DLD1 (cell line): ENCODE measurements around the gene NID1.

ENCODE experiments used
- in situ Hi-C: cut with HindIII; loops from 2 replicates; pipeline ENCODE4 v1.10.0; 2017; ENCODE audit warnings: low sequenced_read_pairs

Gene NID1

GRCh38 chr1:236066828-236067386, 2.0 kb upstream of the NID1 start:
- in situ Hi-C loops: no loop called here

GRCh38 chr1:236066054-236066453, 1.2 kb upstream of the NID1 start:
- in situ Hi-C loops: no loop called here

- in situ Hi-C loops: no loop called here
Measured at GRCh38 chr1:236065509-236066005, 667 bp upstream of the NID1 start.

- in situ Hi-C loops: no loop called here
Measured at GRCh38 chr1:236063919-236064673, 794 bp downstream of the NID1 start.

GRCh38 chr1:236063551-236063918, 1.4 kb downstream of the NID1 start:
- in situ Hi-C loops: no loop called here

GRCh38 chr1:236060286-236060685, 4.6 kb downstream of the NID1 start:
- in situ Hi-C loops: no loop called here

- in situ Hi-C loops: no loop called here
Measured at GRCh38 chr1:236059011-236059410, 5.9 kb downstream of the NID1 start.

- in situ Hi-C loops: no loop called here
Measured at GRCh38 chr1:236058141-236058934, 6.6 kb downstream of the NID1 start.

- in situ Hi-C loops: no loop called here
Measured at GRCh38 chr1:236057546-236057945, 7.3 kb downstream of the NID1 start.

- in situ Hi-C loops: no loop called here
Measured at GRCh38 chr1:236052232-236052993, 12.5 kb downstream of the NID1 start.

GRCh38 chr1:236051242-236051791, 13.6 kb downstream of the NID1 start:
- in situ Hi-C loops: no loop called here

- in situ Hi-C loops: no loop called here
Measured at GRCh38 chr1:236045771-236046170, 19.1 kb downstream of the NID1 start.

- in situ Hi-C loops: no loop called here
Measured at GRCh38 chr1:236044341-236044740, 20.5 kb downstream of the NID1 start.

- in situ Hi-C loops: no loop called here
Measured at GRCh38 chr1:236041631-236042618, 23.0 kb downstream of the NID1 start.

GRCh38 chr1:236039740-236040685, 24.9 kb downstream of the NID1 start:
- in situ Hi-C loops: no loop called here

GRCh38 chr1:236038034-236038433, 26.9 kb downstream of the NID1 start:
- in situ Hi-C loops: no loop called here

GRCh38 chr1:236035681-236036101, 29.2 kb downstream of the NID1 start:
- in situ Hi-C loops: no loop called here

- in situ Hi-C loops: no loop called here
Measured at GRCh38 chr1:236033336-236033735, 31.6 kb downstream of the NID1 start.
